Measurements from ENCODE around the gene EIF3D.

The EIF3D gene

GRCh38 chr22:36467042-36467810 is 61.7 kb downstream of the EIF3D start:
- DNase-seq (ENCODE audit: low spot score): no peak

- DNase-seq (ENCODE audit: low spot score): no peak
Observed at GRCh38 chr22:36466258-36466657, 62.7 kb downstream of the EIF3D start.

GRCh38 chr22:36465232-36466021 is 63.5 kb downstream of the EIF3D start:
- no peak for DNase-seq (ENCODE audit: low spot score)

- DNase-seq (ENCODE audit: low spot score): no peak
Observed at GRCh38 chr22:36464715-36465231, 64.2 kb downstream of the EIF3D start.

GRCh38 chr22:36463783-36464184 is 65.2 kb downstream of the EIF3D start:
- DNase-seq (ENCODE audit: low spot score): no peak

GRCh38 chr22:36461665-36462649 is 67.0 kb downstream of the EIF3D start:
- DNase-seq (ENCODE audit: low spot score): no peak

All from globus pallidus (tissue), 1 donor.